NCI-H748 (cell line): ENCODE measurements around the gene GDPGP1.

ENCODE experiments used
- DNase-seq: peaks from one replicate; lab custom pipeline; 2025; ENCODE audit not compliant: unreplicated experiment; lab: John Stamatoyannopoulos, UW

Gene GDPGP1

GRCh38 chr15:90294601-90295269 lies 60.7 kb downstream of the GDPGP1 start:
- no peak for DNase-seq

- DNase-seq = no peak
Measured at GRCh38 chr15:90295270-90295648, 61.2 kb downstream of the GDPGP1 start.
